NCI-H1092 treated with DMSO at 0.1 percent for 48 hours (cell line): ENCODE results near the gene SYTL2.

ENCODE experiments used
- DNase-seq: peaks from one replicate; lab custom pipeline; 2025; lab: John Stamatoyannopoulos, UW

Gene SYTL2

GRCh38 chr11:85651118-85651517, 159.8 kb downstream of the SYTL2 start:
- no peak for DNase-seq

- peak; percentile 91 for DNase-seq
Observed at GRCh38 chr11:85647604-85648299, 163.2 kb downstream of the SYTL2 start, which contains the start of gene TMEM126A. Gene TMEM126A, plus strand, starts transcription at chr11:85647967. Its CDS starts 2,289 bp downstream, at chr11:85650256.

GRCh38 chr11:85647078-85647477, 163.9 kb downstream of the SYTL2 start:
- no peak for DNase-seq
